ENCODE measurements around the gene PARD3.

The PARD3 gene

GRCh38 chr10:34613491-34613890, 201.6 kb downstream of the PARD3 start:
- DNase-seq (ENCODE audit: low read depth, low spot score) = no peak
- TF ChIP-seq, protein P1, sequence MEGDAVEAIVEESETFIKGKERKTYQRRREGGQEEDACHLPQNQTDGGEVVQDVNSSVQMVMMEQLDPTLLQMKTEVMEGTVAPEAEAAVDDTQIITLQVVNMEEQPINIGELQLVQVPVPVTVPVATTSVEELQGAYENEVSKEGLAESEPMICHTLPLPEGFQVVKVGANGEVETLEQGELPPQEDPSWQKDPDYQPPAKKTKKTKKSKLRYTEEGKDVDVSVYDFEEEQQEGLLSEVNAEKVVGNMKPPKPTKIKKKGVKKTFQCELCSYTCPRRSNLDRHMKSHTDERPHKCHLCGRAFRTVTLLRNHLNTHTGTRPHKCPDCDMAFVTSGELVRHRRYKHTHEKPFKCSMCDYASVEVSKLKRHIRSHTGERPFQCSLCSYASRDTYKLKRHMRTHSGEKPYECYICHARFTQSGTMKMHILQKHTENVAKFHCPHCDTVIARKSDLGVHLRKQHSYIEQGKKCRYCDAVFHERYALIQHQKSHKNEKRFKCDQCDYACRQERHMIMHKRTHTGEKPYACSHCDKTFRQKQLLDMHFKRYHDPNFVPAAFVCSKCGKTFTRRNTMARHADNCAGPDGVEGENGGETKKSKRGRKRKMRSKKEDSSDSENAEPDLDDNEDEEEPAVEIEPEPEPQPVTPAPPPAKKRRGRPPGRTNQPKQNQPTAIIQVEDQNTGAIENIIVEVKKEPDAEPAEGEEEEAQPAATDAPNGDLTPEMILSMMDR (IDR thresholded peaks at IDR 0.05; ENCODE audit: insufficient read depth, low read length, missing control alignments) = no peak

DNA sequence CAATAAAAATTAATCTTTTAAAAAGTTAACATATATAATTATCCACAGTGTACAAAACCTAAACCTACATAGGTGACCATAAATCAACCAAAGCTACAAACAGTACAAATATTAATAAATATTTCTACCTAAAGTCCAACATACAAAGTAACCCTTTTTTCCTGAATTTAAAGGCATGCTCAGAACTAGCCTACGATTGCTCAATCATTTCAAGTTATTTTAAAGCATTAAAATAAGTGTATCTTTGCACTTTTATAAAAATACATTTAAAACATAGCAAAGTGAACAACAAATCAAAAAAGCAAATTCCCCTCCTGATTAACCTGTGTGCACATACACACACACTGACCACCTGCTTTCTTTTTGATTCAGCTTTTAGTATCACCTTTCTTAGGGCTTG, 202.2 kb downstream of the PARD3 start:
- DNase-seq (ENCODE audit: low read depth, low spot score) = no peak
- ChIA-PET CTCF (interaction anchor here (1.3 to 1.8 kb wide), 5 partner anchors 17 to 42 kb away, joined by 3 to 9 read pairs (median 5); no protein-coding TSS in a partner anchor), POLR2A (interaction anchor here (0.6 kb wide), 1 partner anchor 715 kb away, joined by 4 read pairs; no protein-coding TSS in a partner anchor)
- TF ChIP-seq, protein P1 (IDR thresholded peaks at IDR 0.05; ENCODE audit: insufficient read depth, low read length, missing control alignments) = no peak
- no peak overlapping the region for H3K4me3 ChIP-seq (ENCODE audit: low read depth, low read length)

More at GRCh38 chr10:34613491-34613890, 201.6 kb downstream of the PARD3 start:
- ChIA-PET POLR2A (interaction anchor here (0.6 kb wide), 1 partner anchor 715 kb away, joined by 4 read pairs; no protein-coding TSS in a partner anchor), CTCF (interaction anchor here (0.6 to 1.8 kb wide), 6 partner anchors 18 to 41 kb away, joined by 3 to 9 read pairs (median 4); no protein-coding TSS in a partner anchor)
- H3K4me3 ChIP-seq (ENCODE audit: low read depth, low read length) = no peak overlapping the region

GRCh38 chr10:34612446-34612845, 202.7 kb downstream of the PARD3 start:
- H3K4me3 ChIP-seq (ENCODE audit: low read depth, low read length) = no peak overlapping the region
- ChIA-PET POLR2A (no interaction called here), CTCF (interaction anchor here (1.5 to 1.8 kb wide), 4 partner anchors 17 to 42 kb away, joined by 3 to 9 read pairs (median 4); no protein-coding TSS in a partner anchor)
- no peak for DNase-seq (ENCODE audit: low read depth, low spot score)
- TF ChIP-seq, protein P1 (IDR thresholded peaks at IDR 0.05; ENCODE audit: insufficient read depth, low read length, missing control alignments) = no peak

DNA sequence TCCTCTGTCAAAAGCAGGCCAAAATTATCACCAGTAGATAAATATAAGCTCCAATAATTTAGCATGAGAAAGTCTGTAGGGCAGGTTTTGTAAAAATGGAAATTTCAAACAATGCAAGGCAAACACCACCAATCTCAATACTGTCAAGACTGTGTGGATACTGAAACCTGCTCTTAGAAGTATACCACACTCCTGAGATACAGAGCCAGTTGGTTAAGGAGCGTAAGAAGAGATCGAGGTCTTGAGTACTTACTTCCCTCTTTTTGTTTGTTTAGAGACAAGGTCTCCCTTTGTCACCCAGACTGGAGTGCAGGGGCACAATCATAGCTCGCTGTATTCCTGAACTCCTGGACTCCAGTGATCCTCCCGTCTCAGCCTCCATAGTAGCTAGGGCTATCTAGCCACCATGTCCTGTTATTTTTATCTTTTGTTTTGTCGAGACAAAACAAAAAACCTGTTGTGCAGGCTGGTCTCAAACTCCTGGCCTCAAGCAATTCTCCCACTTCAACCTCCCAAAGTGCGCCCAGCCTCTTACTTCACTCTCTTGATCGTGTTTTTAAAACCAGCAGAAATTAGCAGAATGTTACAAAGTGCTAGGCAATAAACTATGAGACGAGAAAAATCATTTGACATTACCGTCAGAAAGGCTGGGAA, 205.7 kb downstream of the PARD3 start:
- CTCF ChIA-PET = interaction anchor here (0.9 to 1.1 kb wide), 3 partner anchors 10 to 29 kb away, joined by 3 read pairs; no protein-coding TSS in a partner anchor
- no peak for DNase-seq (ENCODE audit: low read depth, low spot score)
- POLR2A ChIA-PET = no interaction called here
- TF ChIP-seq, protein P1 (IDR thresholded peaks at IDR 0.05; ENCODE audit: insufficient read depth, low read length, missing control alignments) = no peak
- no peak overlapping the region for H3K4me3 ChIP-seq (ENCODE audit: low read depth, low read length)

DNA sequence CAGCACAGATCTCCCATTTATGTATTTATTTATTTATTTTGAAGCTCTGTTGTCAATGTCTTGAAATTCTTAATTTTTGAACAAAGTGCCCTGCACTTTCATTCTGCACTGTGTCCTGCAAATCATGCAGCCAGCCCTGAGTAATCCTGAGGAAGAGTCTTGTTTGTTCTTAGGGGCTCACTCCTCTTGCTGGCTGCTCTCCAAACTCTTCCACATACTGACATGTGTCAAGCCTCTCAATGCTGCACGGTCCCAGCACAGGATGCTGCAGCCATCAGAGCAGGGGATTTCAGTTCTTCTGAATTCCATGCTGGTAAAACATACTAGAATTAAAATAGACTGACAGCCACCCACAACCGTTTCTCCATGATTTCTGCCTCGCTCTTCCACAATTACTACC, 207.2 kb downstream of the PARD3 start:
- H3K4me3 ChIP-seq (ENCODE audit: low read depth, low read length) = no peak overlapping the region
- ChIA-PET CTCF (interaction anchor here (0.8 to 1.6 kb wide), 2 partner anchors 31 to 498 kb away, joined by 3 to 4 read pairs; no protein-coding TSS in a partner anchor), POLR2A (interaction anchor here (1.7 kb wide), 1 partner anchor 17 kb away, joined by 3 read pairs; no protein-coding TSS in a partner anchor)
- no peak for DNase-seq (ENCODE audit: low read depth, low spot score)
- TF ChIP-seq, protein P1 (IDR thresholded peaks at IDR 0.05; ENCODE audit: insufficient read depth, low read length, missing control alignments) = no peak

DNA sequence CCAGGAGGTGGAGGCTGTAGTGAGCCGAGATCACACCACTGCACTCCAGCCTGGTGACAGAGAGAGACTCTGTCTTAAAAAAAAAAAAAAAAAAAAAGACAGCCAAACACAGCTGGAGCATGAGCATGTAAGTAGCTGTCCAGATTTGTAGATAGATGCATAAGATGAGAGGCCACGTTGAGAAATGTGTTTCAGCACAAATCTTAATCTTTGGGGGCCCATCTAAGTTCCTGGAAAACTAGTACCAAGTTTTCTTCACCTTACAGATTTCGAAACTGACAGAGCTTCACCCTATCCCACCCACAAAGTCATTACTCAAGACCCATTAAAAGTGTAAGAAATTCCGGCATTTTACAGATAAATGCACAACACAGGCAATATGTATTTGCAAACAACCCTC, 208.2 kb downstream of the PARD3 start:
- CTCF ChIA-PET = interaction anchor here (1.1 kb wide), 1 partner anchor 31 kb away, joined by 3 read pairs; no protein-coding TSS in a partner anchor
- no peak for DNase-seq (ENCODE audit: low read depth, low spot score)
- POLR2A ChIA-PET = interaction anchor here (1.7 kb wide), 1 partner anchor 16 kb away, joined by 3 read pairs; no protein-coding TSS in a partner anchor
- no peak overlapping the region for H3K4me3 ChIP-seq (ENCODE audit: low read depth, low read length)
- TF ChIP-seq, protein P1 (IDR thresholded peaks at IDR 0.05; ENCODE audit: insufficient read depth, low read length, missing control alignments) = no peak

All from AG04449 (cell line).